GM15510 (cell line): Measurements from ENCODE around the gene BTBD3.

Source experiments
- POLR2A ChIP-seq: IDR thresholded peaks from 3 replicates; pipeline ENCODE4 v1.6.1; 2011; ENCODE audit warnings: borderline replicate concordance; ENCODE audit not compliant: insufficient read length; ENCODE audit errors: extremely low read depth

Gene BTBD3

GRCh38 chr20:11905460-11906179 is 12.1 kb upstream of the BTBD3 start:
- TF ChIP-seq POLR2A, result no peak

DNA sequence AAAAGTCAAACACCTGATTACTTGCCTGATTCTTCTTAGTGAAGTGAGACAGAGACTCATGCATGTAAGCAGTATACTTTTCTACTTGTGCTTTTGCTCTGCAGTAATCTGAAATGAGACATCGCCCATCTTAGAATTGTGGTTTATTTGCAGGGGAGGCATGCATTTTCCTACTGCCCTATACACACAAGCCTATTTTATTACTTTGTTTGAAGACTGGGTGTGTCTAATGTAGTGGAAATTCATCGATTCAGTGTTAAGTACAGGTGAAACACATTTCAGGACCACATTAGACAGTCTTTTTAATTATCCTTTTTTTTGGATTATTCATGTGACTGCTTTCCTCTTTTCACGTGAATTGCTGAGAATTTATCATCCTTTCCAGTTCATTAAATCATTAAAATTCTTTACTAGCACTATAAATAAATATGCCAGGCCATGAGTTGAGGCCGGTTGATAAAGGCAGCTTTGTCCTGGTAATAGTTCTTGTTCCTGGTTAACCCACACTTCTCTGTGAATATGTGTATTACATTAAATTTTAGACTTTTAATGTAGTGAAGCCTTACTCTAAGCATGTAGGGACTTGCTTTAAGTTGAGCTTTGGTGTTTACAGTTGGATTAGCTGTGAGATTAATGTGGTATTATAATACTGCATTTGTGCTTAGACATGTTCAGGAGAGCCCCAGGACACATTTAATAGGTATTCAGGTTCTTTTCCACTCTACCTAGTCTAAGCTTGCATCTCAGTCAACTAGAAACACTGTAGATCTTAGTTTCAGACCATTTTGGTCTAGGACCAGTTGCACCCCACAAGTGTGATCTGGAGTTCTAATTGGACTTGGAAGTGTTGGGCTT is 10.8 kb upstream of the BTBD3 start:
- TF ChIP-seq POLR2A, result no peak

DNA sequence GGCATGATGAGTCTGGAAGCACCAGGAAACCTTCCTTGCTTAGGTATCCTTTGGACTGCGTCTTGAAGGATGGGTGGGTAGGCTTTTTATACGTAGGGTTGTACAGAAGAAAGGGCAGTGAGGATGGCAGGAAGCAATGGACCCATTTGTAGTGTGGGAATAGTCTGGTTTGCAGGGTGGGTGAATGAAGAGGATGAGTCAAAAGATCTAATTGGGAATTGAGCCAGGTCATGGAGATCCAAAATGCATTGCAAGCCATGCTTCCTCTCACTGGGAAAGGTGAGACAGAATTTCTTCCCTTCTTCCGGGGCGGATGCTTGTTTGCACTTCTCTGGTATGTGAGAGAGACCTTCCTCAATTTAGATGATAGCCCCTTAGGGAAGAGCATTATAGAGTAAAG is 10.1 kb upstream of the BTBD3 start:
- no peak for TF ChIP-seq POLR2A

DNA sequence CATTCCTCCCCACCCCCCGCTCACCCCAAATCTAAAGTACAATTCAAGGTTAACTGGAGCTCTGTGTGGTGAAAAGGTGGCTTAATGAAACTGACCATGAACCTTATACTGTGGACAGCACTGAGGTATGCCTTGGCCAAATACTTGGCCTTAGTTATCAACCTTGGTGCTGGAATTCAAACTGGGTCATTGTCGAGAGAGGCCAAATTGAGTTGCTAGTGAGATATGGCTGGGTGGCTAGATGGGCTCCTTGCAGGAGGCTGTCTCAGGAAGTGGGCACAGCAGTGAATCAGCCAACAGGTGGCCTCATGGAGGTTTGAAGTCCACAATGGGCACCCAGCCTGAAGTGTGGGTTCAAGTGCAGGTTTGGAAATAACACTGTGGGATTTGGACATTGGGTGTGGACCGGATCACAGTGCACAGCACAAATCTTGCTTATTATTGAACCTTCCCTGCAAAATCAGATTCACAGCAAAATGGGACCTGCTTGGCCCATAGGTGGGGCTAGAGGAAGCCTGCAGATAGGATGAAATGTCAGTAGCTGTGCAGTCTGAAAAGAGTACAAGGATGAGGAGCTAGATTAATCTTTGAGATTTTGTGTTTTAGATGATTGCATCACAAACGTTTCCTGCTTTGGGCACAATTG is 5.6 kb upstream of the BTBD3 start:
- no peak for TF ChIP-seq POLR2A

GRCh38 chr20:11912659-11913415 is 4.9 kb upstream of the BTBD3 start:
- no peak for TF ChIP-seq POLR2A

GRCh38 chr20:11918391-11918845 is 725 bp downstream of the BTBD3 start:
- no peak for TF ChIP-seq POLR2A

DNA sequence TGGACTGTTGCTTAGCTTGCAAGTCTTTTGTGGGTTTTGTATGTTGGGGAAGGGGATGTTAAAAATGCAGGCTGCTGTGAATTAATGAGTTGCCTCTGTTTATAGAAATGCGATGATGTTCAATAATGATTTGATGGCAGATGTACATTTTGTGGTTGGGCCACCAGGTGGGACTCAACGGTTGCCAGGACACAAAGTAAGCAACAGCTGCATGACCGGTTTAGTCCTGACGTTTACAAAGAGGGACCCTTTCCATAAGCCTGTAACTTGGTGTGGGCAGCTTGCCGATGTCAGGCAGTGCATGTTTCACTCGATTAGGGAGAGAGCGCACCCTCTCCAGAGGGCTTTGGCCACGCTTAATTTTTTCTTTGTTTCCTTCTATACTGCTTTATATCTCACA is 1.3 kb downstream of the BTBD3 start:
- no peak for TF ChIP-seq POLR2A

- no peak for TF ChIP-seq POLR2A
Observed at GRCh38 chr20:11919581-11919980, 1.9 kb downstream of the BTBD3 start.

GRCh38 chr20:11920083-11920482 is 2.4 kb downstream of the BTBD3 start:
- no peak for TF ChIP-seq POLR2A

DNA sequence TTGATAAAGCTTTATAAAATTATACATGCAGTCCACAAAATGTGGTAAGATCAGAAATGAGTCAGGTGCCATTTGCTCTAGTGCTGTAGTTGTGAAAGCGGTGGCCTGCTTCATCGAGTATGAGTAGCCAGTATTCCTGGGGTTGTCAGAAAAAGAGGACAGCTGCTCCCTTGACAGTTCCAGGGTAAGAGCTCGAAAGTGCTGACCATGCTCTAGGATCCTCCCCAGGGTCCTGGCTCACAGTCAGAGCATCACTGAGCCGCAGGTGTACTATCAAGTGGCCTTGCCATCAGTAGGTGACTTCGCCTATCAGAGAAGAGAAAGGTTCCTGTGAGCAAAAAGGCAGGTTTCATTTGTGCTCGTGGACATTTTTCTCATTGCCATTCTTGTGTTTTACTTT is 3.6 kb downstream of the BTBD3 start:
- no peak for TF ChIP-seq POLR2A

DNA sequence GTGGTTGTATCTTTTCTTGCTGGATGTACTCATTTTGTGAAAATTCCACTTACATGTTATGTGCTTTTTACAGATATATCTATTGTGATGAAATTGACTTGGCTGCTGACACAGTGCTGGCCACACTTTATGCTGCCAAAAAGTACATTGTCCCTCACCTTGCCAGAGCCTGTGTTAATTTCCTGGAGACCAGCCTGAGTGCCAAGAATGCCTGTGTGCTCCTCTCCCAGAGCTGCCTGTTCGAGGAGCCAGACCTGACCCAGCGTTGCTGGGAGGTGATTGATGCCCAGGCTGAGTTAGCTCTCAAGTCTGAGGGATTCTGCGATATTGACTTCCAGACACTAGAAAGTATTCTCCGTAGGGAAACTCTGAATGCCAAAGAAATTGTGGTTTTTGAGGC is 4.9 kb downstream of the BTBD3 start:
- no peak for TF ChIP-seq POLR2A

GRCh38 chr20:11924923-11925322 is 7.2 kb downstream of the BTBD3 start:
- no peak for TF ChIP-seq POLR2A

- TF ChIP-seq POLR2A, result no peak
Observed at GRCh38 chr20:11926292-11926998, 8.8 kb downstream of the BTBD3 start.

- TF ChIP-seq POLR2A, result no peak
Observed at GRCh38 chr20:11929947-11930346, 12.3 kb downstream of the BTBD3 start.
